Left hindlimb (tissue), 1 donor: ENCODE measurements around the gene CAMK2B.

ENCODE experiments used
- DNase-seq: peaks from one replicate; pipeline ENCODE4 v3.0.0-alpha.2; 2018

The CAMK2B gene

GRCh38 chr7:44228571-44229350 lies 96.6 kb downstream of the CAMK2B start:
- DNase-seq = no peak

DNA sequence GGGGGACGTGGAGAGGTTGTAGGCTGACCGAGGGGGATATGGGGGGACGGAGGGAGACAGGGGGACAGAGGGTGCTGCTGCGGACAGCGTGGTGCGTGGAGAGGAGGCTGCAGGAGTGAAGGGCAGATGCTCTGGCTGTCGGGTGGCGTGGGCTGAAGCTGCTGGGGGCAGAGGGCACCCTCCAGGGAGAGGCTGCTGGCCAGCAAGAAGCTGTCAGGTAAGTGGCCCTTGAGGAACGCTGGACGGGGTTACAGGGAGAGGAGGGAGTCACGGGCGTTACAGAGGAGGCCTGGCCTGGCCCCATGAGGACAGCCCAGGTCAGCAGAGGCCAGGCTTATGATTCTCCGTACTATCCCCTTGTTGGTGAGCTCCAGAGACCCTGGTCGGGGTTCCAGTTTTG lies 97.5 kb downstream of the CAMK2B start:
- no peak for DNase-seq

DNA sequence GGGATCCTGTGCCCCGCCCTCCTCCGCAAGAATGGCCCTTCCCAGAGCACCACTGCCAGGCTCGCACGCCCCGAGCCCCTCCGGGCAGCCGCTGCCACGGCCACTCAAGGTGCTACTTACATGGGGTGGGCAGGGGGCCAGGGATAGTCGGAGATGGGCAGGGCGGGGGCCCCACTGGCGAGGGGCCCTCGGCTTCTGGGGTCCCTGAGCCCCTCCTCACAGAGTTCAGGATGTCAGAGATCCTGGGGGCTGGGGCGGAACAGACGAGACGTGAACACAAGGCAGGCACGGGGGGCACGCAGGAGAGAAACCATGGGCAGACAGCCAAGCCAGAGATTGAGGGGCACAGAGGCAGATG lies 99.0 kb downstream of the CAMK2B start:
- no peak for DNase-seq

- no peak for DNase-seq
These were observed 99.6 kb downstream of the CAMK2B start for GRCh38 chr7:44225566-44226395.

GRCh38 chr7:44224974-44225565 lies 100.3 kb downstream of the CAMK2B start:
- DNase-seq = no peak

DNA sequence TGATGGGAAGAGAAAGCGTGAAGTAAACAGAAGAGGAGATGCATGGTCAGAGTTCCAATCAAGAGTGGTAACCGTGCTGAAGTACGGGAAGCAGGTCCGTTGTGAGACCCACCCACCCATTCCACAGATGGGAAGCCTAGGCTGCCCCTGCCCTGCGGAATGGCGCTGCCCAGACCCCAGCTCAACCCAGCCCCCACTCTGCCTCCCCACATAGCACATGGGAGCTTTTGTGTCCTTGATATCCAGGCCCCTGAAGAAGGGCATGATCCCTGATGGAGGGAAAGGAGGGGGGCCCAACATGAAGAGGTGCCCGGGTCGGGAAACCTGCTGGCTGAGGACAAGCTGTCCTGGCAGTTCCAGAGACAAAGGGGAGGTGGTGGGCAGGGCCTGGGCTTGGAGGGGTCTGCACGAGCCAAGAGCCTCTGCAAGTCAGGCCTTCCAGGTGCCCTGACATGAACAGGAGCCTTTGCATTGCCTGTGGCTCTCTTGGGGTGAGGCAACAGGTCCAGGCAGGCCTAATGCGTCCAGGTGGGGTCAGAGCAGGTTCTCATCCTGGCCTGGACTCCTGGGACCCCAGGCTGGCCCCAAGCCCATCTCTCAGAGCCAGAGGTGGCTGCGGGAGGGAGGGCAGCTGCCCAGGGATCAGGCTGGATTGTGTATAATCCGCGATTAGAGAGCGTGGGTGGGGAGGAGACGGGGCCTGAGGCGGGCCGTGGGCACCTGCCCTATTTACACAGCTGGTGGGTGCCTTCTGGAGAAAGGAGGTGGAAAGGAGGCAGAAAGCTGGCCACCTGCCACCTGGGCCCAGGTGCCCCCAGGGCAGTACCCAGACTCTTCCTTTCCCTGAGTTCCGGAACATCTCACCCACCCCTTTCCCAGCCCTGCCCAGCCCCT lies 101.1 kb downstream of the CAMK2B start:
- DNase-seq = no peak

GRCh38 chr7:44223362-44224079 lies 101.9 kb downstream of the CAMK2B start:
- no peak for DNase-seq

DNA sequence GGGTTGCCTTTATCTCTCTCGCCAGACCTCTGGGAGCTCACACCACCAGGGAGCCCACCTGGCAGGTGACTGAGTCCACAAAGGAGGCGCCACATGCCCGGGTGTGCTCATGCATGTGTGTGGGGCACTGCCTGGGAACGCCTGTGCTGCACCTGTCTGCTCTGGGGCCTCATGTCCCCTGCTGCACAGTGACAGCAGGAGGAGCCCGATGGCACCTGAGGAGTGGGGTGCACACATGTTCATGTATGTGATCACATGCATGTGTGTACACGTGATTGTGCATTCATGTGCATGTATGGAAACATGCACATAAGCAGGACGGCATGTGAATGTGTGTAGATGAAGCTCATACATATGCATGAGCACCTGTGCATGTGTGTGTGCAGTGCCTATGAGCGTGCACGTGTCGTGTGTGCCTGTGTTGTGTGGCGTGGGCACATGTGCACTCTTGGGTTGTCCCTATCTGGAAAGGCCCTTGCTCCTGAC lies 102.6 kb downstream of the CAMK2B start:
- no peak for DNase-seq

DNA sequence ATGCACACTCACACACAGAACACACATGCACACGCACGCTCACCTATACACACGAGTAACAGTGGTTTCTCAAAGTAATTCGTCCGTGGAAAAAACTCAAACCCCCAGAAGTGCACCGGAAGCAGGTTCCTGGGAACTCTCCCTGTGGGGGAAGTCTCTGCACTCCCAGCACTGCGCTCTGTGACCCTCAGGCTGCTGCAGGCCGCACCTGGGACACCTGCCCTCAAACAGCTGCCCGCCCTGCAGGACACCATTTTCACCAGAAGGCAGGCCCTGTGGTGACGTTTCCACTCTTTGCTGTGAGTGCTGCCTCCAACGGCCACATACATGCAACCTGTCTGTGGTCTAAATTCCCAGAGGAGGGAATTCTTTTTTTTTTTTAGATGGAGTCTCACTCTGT lies 103.3 kb downstream of the CAMK2B start:
- DNase-seq = no peak

DNA sequence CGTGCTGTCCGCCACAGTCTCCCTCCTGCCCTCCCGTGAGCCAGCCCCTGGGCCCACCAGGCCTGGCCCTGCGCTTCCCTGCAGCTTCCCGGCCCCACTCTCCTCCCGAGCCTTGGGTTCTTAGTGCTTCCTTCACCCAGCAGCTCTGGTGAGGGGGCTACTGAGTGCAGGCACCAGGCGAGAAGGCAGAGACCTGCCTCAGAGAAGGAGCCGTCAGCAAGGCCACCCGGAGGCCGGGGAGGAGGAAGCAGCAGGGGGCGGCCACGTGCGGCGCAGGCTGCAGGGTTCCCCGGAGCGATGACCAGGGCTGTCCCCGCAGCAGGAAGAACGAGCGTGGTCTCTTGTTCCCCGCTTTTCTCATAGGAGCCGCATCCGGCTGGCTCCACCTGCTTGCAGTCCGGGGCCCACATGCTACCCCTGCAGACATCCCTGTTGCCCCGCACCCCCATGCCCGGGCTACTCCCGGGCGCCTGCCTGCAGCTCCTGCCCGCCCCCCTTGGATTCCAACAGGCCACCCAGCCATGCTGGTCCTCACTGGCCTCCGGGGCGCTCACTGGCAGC lies 104.1 kb downstream of the CAMK2B start:
- DNase-seq = no peak

- DNase-seq = peak; percentile 24
These were observed 104.9 kb downstream of the CAMK2B start for GRCh38 chr7:44220358-44221112.

DNA sequence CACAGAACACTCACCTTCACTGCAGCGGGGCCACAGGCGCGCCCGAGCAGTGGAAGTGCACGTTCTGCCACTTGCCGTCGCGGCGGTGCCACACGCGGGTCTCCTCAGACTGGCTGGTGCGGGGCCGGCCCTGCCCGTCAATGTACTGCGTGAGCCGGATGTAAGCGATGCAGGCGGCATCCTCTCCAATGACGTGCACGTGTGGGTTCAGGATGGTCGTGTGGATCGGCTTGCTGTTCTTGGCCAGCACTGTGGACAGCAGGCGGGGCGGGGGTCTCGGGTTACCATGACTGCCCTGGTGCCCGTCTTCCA lies 105.4 kb downstream of the CAMK2B start:
- DNase-seq = peak; percentile 22

DNA sequence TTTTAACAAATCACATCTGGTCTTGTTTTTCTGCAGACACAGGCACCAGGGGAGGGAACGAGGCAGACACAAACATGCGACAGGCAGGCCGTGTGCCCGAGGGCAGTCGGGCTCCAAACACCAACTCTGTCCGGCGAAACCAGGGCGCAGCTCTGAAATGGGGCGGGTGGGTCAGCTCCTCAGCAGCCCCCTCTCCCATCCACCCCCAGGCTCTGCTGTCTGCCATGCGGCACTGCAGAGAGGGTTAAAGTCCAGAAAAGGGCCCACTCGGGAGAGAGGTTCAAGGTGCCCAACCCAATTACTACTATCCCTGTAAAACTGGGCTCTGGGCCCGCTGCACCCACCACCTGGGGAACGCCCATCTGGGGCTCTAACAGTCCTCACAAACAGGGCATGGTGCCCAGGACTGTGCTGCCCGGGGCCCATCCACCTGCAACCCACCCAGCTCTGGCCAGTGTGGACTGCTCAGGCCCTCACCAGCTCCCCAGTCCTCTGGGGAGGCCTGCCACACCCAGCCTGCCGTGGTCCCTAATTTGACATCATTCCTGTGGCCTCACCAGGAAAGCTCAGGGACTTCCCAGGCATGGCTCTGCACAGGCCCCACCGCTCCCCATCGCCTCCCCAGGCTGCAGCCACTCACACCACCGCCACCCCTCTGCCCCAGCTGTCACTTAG lies 105.9 kb downstream of the CAMK2B start:
- peak; percentile 24 for DNase-seq

GRCh38 chr7:44218418-44219201 lies 106.8 kb downstream of the CAMK2B start:
- peak; percentile 74 for DNase-seq

GRCh38 chr7:44217852-44218402 lies 107.5 kb downstream of the CAMK2B start:
- DNase-seq = peak; percentile 22

DNA sequence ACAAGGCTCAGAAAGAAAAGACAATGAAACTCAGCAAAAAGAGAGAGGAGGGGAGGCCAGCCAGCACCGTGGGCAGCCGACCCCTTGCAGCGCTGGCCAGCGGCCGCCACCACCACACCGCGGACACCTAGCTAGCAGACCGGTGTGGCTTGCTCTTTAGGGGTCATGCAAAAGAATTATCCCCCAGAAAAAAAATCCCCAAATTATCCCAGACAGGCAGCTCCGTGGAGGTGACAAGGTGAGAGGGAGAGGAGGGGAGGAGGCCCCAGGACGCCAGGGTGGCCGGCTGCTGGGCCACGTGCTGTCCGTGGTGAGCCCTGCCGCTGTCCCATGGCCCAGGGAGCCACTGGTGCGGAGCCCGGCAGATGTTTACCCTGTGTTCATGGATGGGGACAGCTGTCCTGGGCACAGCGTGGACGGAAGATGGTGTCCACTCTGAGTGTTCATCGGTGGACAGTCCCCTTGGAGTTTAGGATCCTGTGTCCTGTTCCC lies 108.1 kb downstream of the CAMK2B start:
- peak; percentile 24 for DNase-seq

DNA sequence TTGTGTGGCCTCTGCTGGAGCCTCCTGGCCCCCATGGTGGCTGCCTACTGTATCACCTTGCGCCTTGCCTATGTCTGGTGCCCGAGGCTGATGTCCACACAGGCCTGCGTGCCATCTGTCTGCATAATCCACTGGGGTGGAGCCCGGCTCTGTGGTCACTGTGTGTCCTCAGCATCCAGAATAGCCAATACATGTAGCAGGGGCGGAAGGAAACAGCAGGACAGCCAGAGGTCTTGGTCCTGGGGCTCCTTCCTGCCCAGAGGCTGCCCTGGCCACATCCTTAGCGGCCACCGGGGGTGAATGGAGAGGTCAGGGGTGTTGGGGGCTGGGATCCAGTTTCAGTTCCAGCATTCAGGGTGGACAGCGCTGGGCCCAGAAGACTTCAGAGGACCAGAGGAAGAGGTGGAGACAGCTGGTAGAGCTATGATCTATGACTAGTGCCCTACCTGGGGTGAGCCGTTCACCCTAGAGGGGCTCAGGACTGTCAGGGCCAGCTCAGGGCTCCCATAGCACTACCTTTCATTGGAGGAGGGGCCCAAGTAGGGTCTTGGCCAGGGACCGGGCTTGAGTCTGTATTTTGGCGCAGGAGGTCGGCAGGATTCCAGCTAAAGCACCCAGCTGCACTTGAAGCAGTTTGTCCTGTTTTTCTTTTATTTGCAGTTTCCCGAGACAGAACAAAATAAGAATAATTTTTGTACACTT lies 108.7 kb downstream of the CAMK2B start:
- DNase-seq = peak; percentile 29

DNA sequence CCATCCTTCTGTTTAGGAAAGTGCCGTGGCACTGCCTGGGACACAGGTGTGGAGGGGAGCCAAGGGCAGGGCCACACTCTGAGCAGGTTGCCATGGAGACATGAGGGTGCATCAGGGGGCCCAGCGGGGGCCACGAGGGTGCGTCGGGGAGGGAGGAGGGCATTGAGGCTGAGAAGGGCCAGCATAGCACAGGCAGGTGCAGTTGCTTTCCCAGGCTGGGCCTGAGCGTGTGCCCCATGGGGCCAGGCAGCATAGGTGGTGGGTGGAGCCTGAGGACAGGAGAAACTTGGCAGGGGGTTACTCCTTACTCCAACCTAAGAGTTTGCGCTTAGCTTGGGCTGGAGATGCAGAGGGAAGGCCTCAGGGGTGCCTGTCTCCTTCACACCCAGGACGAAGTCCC lies 109.4 kb downstream of the CAMK2B start:
- no peak for DNase-seq
